Measurements from ENCODE around the gene GAREM2.

GAREM2 gene

GRCh38 chr2:26203906-26204305 lies 31.0 kb downstream of the GAREM2 start:
- H3K4me3 ChIP-seq (ENCODE audit: low read depth, low read length) = no peak overlapping the region
- no peak for DNase-seq (ENCODE audit: low read depth)
- no peak for TF ChIP-seq CTCF (conservative IDR thresholded peaks at IDR 0.05; ENCODE audit: low read depth, low read length)

- DNase-seq (ENCODE audit: low read depth) = no peak
- TF ChIP-seq CTCF (conservative IDR thresholded peaks at IDR 0.05; ENCODE audit: low read depth, low read length) = no peak
- no peak overlapping the region for H3K4me3 ChIP-seq (ENCODE audit: low read depth, low read length)
Measured at GRCh38 chr2:26212011-26212410, 39.1 kb downstream of the GAREM2 start.

GRCh38 chr2:26214759-26215158 lies 41.9 kb downstream of the GAREM2 start:
- no peak overlapping the region for H3K4me3 ChIP-seq (ENCODE audit: low read depth, low read length)
- TF ChIP-seq CTCF (conservative IDR thresholded peaks at IDR 0.05; ENCODE audit: low read depth, low read length) = no peak
- no peak for DNase-seq (ENCODE audit: low read depth)

- DNase-seq (ENCODE audit: low read depth) = no peak
- no peak overlapping the region for H3K4me3 ChIP-seq (ENCODE audit: low read depth, low read length)
- TF ChIP-seq CTCF (conservative IDR thresholded peaks at IDR 0.05; ENCODE audit: low read depth, low read length) = no peak
Measured at GRCh38 chr2:26215833-26216232, 42.9 kb downstream of the GAREM2 start.

- TF ChIP-seq CTCF (conservative IDR thresholded peaks at IDR 0.05; ENCODE audit: low read depth, low read length) = no peak
Measured at GRCh38 chr2:26216587-26216986, 43.7 kb downstream of the GAREM2 start.

GRCh38 chr2:26217720-26218119 lies 44.8 kb downstream of the GAREM2 start:
- DNase-seq (ENCODE audit: low read depth) = no peak
- no peak overlapping the region for H3K4me3 ChIP-seq (ENCODE audit: low read depth, low read length)
- no peak for TF ChIP-seq CTCF (conservative IDR thresholded peaks at IDR 0.05; ENCODE audit: low read depth, low read length)

More at GRCh38 chr2:26216587-26216986, 43.7 kb downstream of the GAREM2 start:
- no peak for DNase-seq (ENCODE audit: low read depth)
- H3K4me3 ChIP-seq (ENCODE audit: low read depth, low read length) = no peak overlapping the region

- TF ChIP-seq CTCF (conservative IDR thresholded peaks at IDR 0.05; ENCODE audit: low read depth, low read length) = no peak
- no peak for DNase-seq (ENCODE audit: low read depth)
Measured at GRCh38 chr2:26223018-26223417, 50.1 kb downstream of the GAREM2 start.

More at GRCh38 chr2:26223018-26223417, 50.1 kb downstream of the GAREM2 start:
- no peak overlapping the region for H3K4me3 ChIP-seq (ENCODE audit: low read depth, low read length)
